Measurements from ENCODE around the gene VPS72. TPM values are rescaled to one million over a fixed set of nuclear protein-coding genes. Genes with fewer than 3 reads are reported as not detected.

Gene VPS72
- total and polyA plus RNA-seq, 9 of the 15 experiments (the other 6 are each of a cell fraction or from before 2014, with no cell fraction given), result 7.2 to 131 (median 75.7) TPM

DNA sequence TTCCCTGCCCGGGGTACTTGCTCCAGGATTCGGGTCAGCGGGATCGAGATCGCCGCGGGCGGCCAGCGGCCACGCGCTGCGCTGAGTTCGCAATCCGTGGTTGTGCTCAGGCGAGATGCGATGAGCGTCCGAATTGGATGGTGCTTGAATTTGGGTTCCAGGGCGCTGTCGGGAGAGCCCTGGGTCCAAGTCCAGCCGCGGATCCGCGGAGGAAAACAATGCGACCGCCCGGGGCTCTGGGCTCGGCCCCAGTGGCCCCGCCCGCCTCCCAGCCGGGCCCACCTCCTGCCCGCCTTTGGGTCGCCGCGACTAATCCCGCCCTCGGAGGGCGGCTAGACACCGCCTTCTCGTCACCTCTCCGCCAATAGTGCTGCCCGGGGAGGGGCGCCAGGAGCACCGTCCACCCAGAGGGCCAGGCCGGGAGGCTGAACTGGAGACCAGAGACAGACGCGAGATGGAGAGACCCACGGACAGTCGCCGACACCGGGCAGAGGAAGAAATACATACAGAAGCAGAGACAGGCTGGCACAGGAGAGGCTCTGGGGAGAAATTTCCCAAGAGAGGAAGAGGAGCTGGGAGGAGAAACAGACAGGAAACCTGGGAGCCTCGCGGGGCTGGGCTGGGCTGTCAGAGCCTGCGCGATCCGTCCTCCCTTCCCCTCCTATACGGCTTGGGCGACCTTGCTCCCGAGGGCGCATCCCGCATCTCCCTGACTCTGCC lies 43.4 kb downstream of the VPS72 start, which contains the start of gene SEMA6C:
SEMA6C (minus strand) TSS at position 220 of the 720 bp plus-strand sequence. CDS start 4,010 bp downstream, outside the sequence.
- POLR2A ChIA-PET, result no interaction called here
- Histone ChIP-seq H3K4me3 (peak within 1 kb of the TSS; percentile 59), H3K9ac (ENCODE audit: insufficient read depth in 1 of 2, low read depth in 2 of 2, low read length in 2 of 2) (peak within 1 kb of the TSS; percentile 50 to 93), H3K27me3 (ENCODE audit: control insufficient read depth in 2 of 2, insufficient read depth in 2 of 2, low read length in 2 of 2) (no peaks in the 10 kb centered on the region), H3K4me2 (ENCODE audit: insufficient read depth, low read length) (peak within 1 kb of the TSS; percentile 82), H3K27ac (ENCODE audit: extremely low read depth, low read depth, low read length) (peak within 1 kb of the TSS; percentile 39; the same call in 1 of the 3 replicates), H3K79me2 (ENCODE audit: control insufficient read depth, insufficient read depth, low read length) (no peaks in the 10 kb centered on the region), H2AFZ (ENCODE audit: low read depth, low read length) (peak within 1 kb of the TSS; percentile 92), H3K4me1 (replicated peaks in 1 of 2; ENCODE audit: control insufficient read depth in 2 of 2, insufficient read depth in 2 of 2, low read length in 2 of 2) (peaks cover 20 to 46% of the 10 kb centered on the region in 2 experiments; a peak in 4 of 5 replicates), H3K9me1 (ENCODE audit: control insufficient read depth, insufficient read depth, low read length) (no peaks in the 10 kb centered on the region), H3K36me3 (ENCODE audit: control insufficient read depth, insufficient read depth, low read length) (no peaks in the 10 kb centered on the region), H3K9me3 (replicated peaks; ENCODE audit: control insufficient read depth, insufficient read depth, low read depth, low read length) (no peaks in the 10 kb centered on the region), H4K20me1 (replicated peaks; ENCODE audit: control insufficient read depth, insufficient read depth, low read length) (no peaks in the 10 kb centered on the region; the same call in 1 of the 2 replicates)
- CTCF ChIA-PET (ENCODE audit: low intra/inter-chr PET ratio), result no interaction called here
- 1% methylated on average over 45 of the region's 61 CpGs for WGBS (ENCODE audit: insufficient coverage, low coverage, missing lambda C conversion rate)
- BruUV-seq (replicated peaks), result TSS peak; percentile 44
- in situ Hi-C loops (cut with MboI), result no loop called here
- FAIRE-seq, result peak; percentile 96
- ATAC-seq, result peak; percentile 99
- intact Hi-C loops (cut with micrococcal nuclease), result no loop called here
- peak; percentile 93 to 95 (median 94) for DNase-seq (ENCODE audit: extremely low read depth in 1 of 4, low spot score in 3 of 4)
- TF ChIP-seq, protein P1, sequence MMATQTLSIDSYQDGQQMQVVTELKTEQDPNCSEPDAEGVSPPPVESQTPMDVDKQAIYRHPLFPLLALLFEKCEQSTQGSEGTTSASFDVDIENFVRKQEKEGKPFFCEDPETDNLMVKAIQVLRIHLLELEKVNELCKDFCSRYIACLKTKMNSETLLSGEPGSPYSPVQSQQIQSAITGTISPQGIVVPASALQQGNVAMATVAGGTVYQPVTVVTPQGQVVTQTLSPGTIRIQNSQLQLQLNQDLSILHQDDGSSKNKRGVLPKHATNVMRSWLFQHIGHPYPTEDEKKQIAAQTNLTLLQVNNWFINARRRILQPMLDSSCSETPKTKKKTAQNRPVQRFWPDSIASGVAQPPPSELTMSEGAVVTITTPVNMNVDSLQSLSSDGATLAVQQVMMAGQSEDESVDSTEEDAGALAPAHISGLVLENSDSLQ (IDR thresholded peaks at IDR 0.05), result peak; percentile 42; the same call in 1 of the 2 replicates
- TF ChIP-seq KDM5B (IDR thresholded peaks at IDR 0.05; ENCODE audit: insufficient replicate concordance, low read depth, low read length) (peak; percentile 70), ZNF23 (CRISPR knock-in tag; IDR thresholded peaks at IDR 0.05) (no peak), HDAC2 (IDR thresholded peaks at IDR 0.05) (peak; percentile 25; the same call in 1 of the 2 replicates), L3MBTL2 (IDR thresholded peaks at IDR 0.05) (peak; percentile 66; the same call in 1 of the 2 replicates), SP1 (CRISPR knock-in tag; IDR thresholded peaks at IDR 0.05) (peak; percentile 85; the same call in 1 of the 2 replicates), PHB2 (IDR thresholded peaks at IDR 0.05; ENCODE audit: low read depth) (no peak), CBX3 (IDR thresholded peaks at IDR 0.05; ENCODE audit: borderline replicate concordance in 1 of 2, low read length in 2 of 2) (0 out of 3 replicates have a peak, but pooled peaks of 1 of the 2 experiments have one; percentile 16), SMARCB1 (IDR thresholded peaks at IDR 0.05; ENCODE audit: insufficient read length, low read depth) (no peak), RB1 (IDR thresholded peaks at IDR 0.05; ENCODE audit: low read depth) (peak; percentile 71), HNRNPLL (IDR thresholded peaks at IDR 0.05; ENCODE audit: low read depth, low read length, poor library complexity, severe bottlenecking) (peak; percentile 83), HMGN3 (IDR thresholded peaks at IDR 0.05; ENCODE audit: borderline replicate concordance, extremely low read depth, insufficient read length, low read depth, low read length) (peak; percentile 65), SUPT5H (IDR thresholded peaks at IDR 0.05) (peak; percentile 60), ZBTB17 (CRISPR knock-in tag; IDR thresholded peaks at IDR 0.05) (0 out of 2 replicates have a peak, but pooled peaks have one; percentile 23), CXXC5 (CRISPR knock-in tag; IDR thresholded peaks at IDR 0.05) (peak; percentile 44), RBFOX2 (IDR thresholded peaks at IDR 0.05; ENCODE audit: low read depth, low read length) (peak; percentile 82)
- TF ChIP-seq, protein P2, sequence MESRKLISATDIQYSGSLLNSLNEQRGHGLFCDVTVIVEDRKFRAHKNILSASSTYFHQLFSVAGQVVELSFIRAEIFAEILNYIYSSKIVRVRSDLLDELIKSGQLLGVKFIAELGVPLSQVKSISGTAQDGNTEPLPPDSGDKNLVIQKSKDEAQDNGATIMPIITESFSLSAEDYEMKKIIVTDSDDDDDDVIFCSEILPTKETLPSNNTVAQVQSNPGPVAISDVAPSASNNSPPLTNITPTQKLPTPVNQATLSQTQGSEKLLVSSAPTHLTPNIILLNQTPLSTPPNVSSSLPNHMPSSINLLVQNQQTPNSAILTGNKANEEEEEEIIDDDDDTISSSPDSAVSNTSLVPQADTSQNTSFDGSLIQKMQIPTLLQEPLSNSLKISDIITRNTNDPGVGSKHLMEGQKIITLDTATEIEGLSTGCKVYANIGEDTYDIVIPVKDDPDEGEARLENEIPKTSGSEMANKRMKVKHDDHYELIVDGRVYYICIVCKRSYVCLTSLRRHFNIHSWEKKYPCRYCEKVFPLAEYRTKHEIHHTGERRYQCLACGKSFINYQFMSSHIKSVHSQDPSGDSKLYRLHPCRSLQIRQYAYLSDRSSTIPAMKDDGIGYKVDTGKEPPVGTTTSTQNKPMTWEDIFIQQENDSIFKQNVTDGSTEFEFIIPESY (CRISPR knock-in tag; IDR thresholded peaks at IDR 0.05), result 0 out of 2 replicates have a peak, but pooled peaks have one; percentile 9
- TF ChIP-seq, protein P3, sequence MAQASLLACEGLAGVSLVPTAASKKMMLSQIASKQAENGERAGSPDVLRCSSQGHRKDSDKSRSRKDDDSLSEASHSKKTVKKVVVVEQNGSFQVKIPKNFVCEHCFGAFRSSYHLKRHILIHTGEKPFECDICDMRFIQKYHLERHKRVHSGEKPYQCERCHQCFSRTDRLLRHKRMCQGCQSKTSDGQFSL (CRISPR knock-in tag; IDR thresholded peaks at IDR 0.05), result peak; percentile 80; the same call in 1 of the 2 replicates
- TF ChIP-seq, protein P3 (tag; IDR thresholded peaks at IDR 0.05), result no peak

All from K562 (cell line).